Glutamatergic neuron (in vitro differentiated cells): ENCODE data around the gene CBR4. TPM values are rescaled to one million over a fixed set of nuclear protein-coding genes. Genes with fewer than 3 reads are reported as not detected.
"Not testable (repeated sequence)": the region's sequence is repeated elsewhere in the genome, so short reads cannot be mapped to it uniquely, and the experiment has no call there.

Source experiments
- DNase-seq: peaks from one replicate; pipeline ENCODE4 v3.0.0; 2022
- H3K27ac Mint-ChIP-seq: one replicate; pipeline ENCODE4 v1.8.0; 2020; ENCODE audit warnings: mild to moderate bottlenecking, mixed read lengths, inconsistent platforms; ENCODE audit not compliant: unreplicated experiment
- H3K27me3 Mint-ChIP-seq: one replicate; pipeline ENCODE4 v1.8.0; 2020; ENCODE audit warnings: mild to moderate bottlenecking, moderate library complexity, mixed read lengths, inconsistent platforms; ENCODE audit not compliant: unreplicated experiment
- H3K36me3 Mint-ChIP-seq: one replicate; pipeline ENCODE4 v1.8.0; 2020; ENCODE audit warnings: mild to moderate bottlenecking, mixed read lengths, inconsistent platforms; ENCODE audit not compliant: unreplicated experiment
- H3K4me1 Mint-ChIP-seq: one replicate; pipeline ENCODE4 v1.8.0; 2020; ENCODE audit warnings: mild to moderate bottlenecking, low read depth, mixed read lengths, inconsistent platforms; ENCODE audit not compliant: unreplicated experiment
- H3K4me3 Mint-ChIP-seq: one replicate; pipeline ENCODE4 v1.8.0; 2020; ENCODE audit warnings: mild to moderate bottlenecking, mixed read lengths, inconsistent platforms; ENCODE audit not compliant: unreplicated experiment
- H3K9me3 Mint-ChIP-seq: one replicate; pipeline ENCODE4 v1.8.0; 2020; ENCODE audit warnings: mild to moderate bottlenecking, moderate library complexity, mixed read lengths, inconsistent platforms; ENCODE audit not compliant: unreplicated experiment
- CTCF ChIP-seq: fragments of 200-600 bp; sonication (generic); IDR thresholded peaks from one replicate; pipeline ENCODE4 v1.5.0; 2021; ENCODE audit not compliant: partially characterized antibody, unreplicated experiment
- total RNA-seq: library from RNA; stranded (reverse); fragmentation: NEBNext Ultra II Directional; extraction: Animal tissue kit (Norgen Biotek cat#: 25700); gene quantifications from one replicate; pipeline ENCODE4 v1.2.1, GENCODE V29; 2021; ENCODE audit not compliant: unreplicated experiment

The CBR4 gene
- total RNA-seq, 1 donor from 2014 or later: 59.1 TPM

DNA sequence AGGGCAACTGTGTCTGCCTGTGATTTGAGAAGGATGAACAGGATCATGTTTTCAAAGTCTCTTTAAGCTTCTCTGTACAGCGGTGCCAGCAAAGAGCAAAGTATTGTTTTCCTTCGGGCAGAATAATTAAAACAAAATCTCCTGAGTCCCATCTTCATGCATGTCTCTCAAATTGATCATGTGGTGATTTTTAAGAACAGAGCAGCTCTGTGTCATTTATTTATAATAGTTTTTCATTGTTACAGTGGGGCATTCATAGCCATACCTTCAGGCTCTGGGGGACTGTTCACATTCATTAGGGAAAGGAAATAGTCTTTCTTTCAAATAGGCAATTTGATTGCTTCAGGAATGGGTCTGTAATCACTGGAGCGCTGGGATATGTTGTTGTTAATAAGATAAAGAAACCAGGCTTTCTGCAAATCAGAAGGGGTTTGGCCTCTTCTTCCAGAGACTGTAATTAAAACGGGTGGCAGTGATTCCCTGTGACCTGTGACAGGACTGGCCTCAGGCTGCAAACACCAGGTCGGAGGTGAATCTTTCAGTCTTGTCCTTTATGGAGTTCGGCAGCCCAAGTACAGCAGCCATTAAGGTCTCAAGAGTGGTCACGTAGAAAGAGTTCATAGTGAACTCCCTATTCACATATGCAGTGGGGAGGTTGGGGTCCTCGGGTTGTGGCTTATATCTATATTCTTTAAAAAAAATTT is 29.3 kb upstream of the CBR4 start:
- Mint-ChIP-seq H3K4me3 (no peak overlapping the region), H3K9me3 (no peaks in the 10 kb centered on the region), H3K27ac (no peak overlapping the region), H3K27me3 (no peaks in the 10 kb centered on the region), H3K4me1 (peaks cover 1% of the 10 kb centered on the region), H3K36me3 (peaks cover 12% of the 10 kb centered on the region)
- no peak for DNase-seq
- TF ChIP-seq CTCF: no peak

- no peak for DNase-seq
- Mint-ChIP-seq H3K27ac (no peak overlapping the region), H3K9me3 (no peaks in the 10 kb centered on the region), H3K4me1 (peaks cover 1% of the 10 kb centered on the region), H3K27me3 (no peaks in the 10 kb centered on the region), H3K36me3 (peaks cover 12% of the 10 kb centered on the region), H3K4me3 (no peak overlapping the region)
- TF ChIP-seq CTCF: no peak
These were observed 27.5 kb upstream of the CBR4 start for GRCh38 chr4:169037506-169037905.

- not testable (repeated sequence) for H3K9me3 Mint-ChIP-seq
These were observed 26.0 kb upstream of the CBR4 start for GRCh38 chr4:169035871-169036620.

GRCh38 chr4:169033660-169034059 is 23.6 kb upstream of the CBR4 start:
- no peak overlapping the region for H3K4me3 Mint-ChIP-seq
- peaks cover 6% of the 10 kb centered on the region for H3K36me3 Mint-ChIP-seq
- no peak for TF ChIP-seq CTCF
- H3K4me1 Mint-ChIP-seq: peaks cover 4% of the 10 kb centered on the region
- no peak for DNase-seq
- peaks cover 2% of the 10 kb centered on the region for H3K27me3 Mint-ChIP-seq
- H3K27ac Mint-ChIP-seq: no peak overlapping the region
- H3K9me3 Mint-ChIP-seq: no peaks in the 10 kb centered on the region

More at GRCh38 chr4:169035871-169036620, 26.0 kb upstream of the CBR4 start:
- H3K4me3 Mint-ChIP-seq, H3K4me1 Mint-ChIP-seq, DNase-seq, H3K36me3 Mint-ChIP-seq, H3K27ac Mint-ChIP-seq, H3K27me3 Mint-ChIP-seq: not testable (repeated sequence)

DNA sequence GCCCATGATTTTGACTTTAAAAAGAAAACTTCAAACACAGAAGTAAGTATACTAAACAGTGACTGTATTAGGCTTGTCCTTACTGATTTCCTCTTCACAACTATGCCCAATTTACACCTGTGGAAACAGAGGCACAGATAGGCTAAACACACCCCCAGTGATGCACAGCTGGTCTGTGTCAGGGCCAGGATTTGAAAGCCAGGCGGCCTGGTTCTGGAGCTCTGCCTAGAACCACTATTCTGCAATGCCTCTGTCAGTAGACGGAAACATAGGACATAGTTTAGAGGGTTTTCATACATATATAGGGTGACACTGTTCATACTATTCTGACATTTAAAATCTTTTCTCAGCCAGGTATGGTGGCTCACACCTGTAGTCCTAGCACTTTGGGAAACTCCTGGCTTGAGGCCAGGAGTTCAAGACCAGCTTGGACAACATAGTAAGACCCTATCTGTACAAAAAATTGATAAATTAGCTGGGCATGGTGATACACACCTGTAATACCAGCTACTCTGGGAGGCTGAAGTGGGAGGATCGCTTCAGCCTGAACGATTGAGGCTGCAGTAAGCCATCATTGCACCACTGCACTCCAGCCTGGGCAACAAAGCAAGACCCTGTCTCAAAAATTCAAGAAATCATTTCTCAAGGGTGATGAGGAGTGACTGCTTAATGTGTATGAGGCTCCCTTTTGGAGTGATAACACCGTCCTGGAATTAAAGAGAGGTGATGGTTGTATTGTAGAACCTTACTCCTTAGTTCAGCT is 23.0 kb upstream of the CBR4 start:
- no peak for TF ChIP-seq CTCF
- H3K9me3 Mint-ChIP-seq: no peaks in the 10 kb centered on the region

More for the DNA sequence above, 23.0 kb upstream of the CBR4 start:
- no peak for DNase-seq
- no peak overlapping the region for H3K4me3 Mint-ChIP-seq
- peaks cover 4% of the 10 kb centered on the region for H3K4me1 Mint-ChIP-seq
- peaks cover 6% of the 10 kb centered on the region for H3K36me3 Mint-ChIP-seq
- H3K27me3 Mint-ChIP-seq: peaks cover 2% of the 10 kb centered on the region
- H3K27ac Mint-ChIP-seq: no peak overlapping the region
